K562 (cell line): ENCODE measurements around the gene KIF14. TPM values are rescaled to one million over a fixed set of nuclear protein-coding genes. Genes with fewer than 3 reads are reported as not detected.

ENCODE experiments used
- ASH1L ChIP-seq: fragments of 450-650 bp; IDR thresholded peaks from 2 replicates; pipeline ENCODE4 v1.6.1; 2018; ENCODE audit warnings: borderline replicate concordance, mild to moderate bottlenecking, low read depth; ENCODE audit not compliant: partially characterized antibody
- E2F4 ChIP-seq: sonication (generic); formaldehyde crosslinking; IDR thresholded peaks from 2 replicates; pipeline ENCODE4 v1.8.0; 2022; ENCODE audit warnings: mild to moderate bottlenecking, low read depth, missing genetic modification reagents
- GTF2B ChIP-seq: IDR thresholded peaks from 2 replicates; pipeline ENCODE4 v1.6.1; 2011; ENCODE audit not compliant: insufficient read length; ENCODE audit errors: extremely low read depth
- HINFP ChIP-seq: fragments of 450-650 bp; conservative IDR thresholded peaks from 2 replicates; pipeline ENCODE4 v1.6.1; 2016; ENCODE audit warnings: missing genetic modification characterization, low read depth, mild to moderate bottlenecking, control low read depth, missing compliant biosample characterization
- HNRNPLL ChIP-seq: fragments of 200-400 bp; formaldehyde crosslinking; IDR thresholded peaks from 2 replicates; pipeline ENCODE4 v1.6.1; 2017; ENCODE audit warnings: low read length, low read depth, mild to moderate bottlenecking; ENCODE audit not compliant: poor library complexity, severe bottlenecking
- KLF1 ChIP-seq: fragments of 450-650 bp; IDR thresholded peaks from 2 replicates; pipeline ENCODE4 v1.6.1; 2016; ENCODE audit warnings: missing genetic modification characterization, missing compliant biosample characterization
- MTA3 ChIP-seq: fragments of 450-650 bp; formaldehyde crosslinking; IDR thresholded peaks from 2 replicates; pipeline ENCODE4 v1.6.1; 2017; ENCODE audit warnings: mild to moderate bottlenecking, borderline replicate concordance
- TCF7L2 ChIP-seq: fragments of 150-350 bp; IDR thresholded peaks from 2 replicates; pipeline ENCODE4 v1.6.1; 2016; ENCODE audit warnings: low read depth, mild to moderate bottlenecking, low read length, moderate library complexity
- THRA ChIP-seq: fragments of 450-650 bp; IDR thresholded peaks from 2 replicates; pipeline ENCODE4 v1.6.1; 2017; ENCODE audit warnings: mild to moderate bottlenecking, moderate library complexity
- ZBTB12 ChIP-seq: fragments of 250-450 bp; sonication (Bioruptor Pico); IDR thresholded peaks from 2 replicates; pipeline ENCODE4 v1.4.0; 2020
- ZBTB49 ChIP-seq: sonication (generic); formaldehyde crosslinking; IDR thresholded peaks from 2 replicates; pipeline ENCODE4 v1.8.0; 2022; ENCODE audit warnings: missing genetic modification reagents, mild to moderate bottlenecking, borderline replicate concordance
- ZNF134 ChIP-seq: fragments of 250-450 bp; sonication (Bioruptor Pico); conservative IDR thresholded peaks from 2 replicates; pipeline ENCODE4 v1.4.0; 2020
- ZNF232 ChIP-seq: sonication (generic); formaldehyde crosslinking; IDR thresholded peaks from 2 replicates; pipeline ENCODE4 v1.8.0; 2022; ENCODE audit warnings: mild to moderate bottlenecking, missing genetic modification reagents
- ZNF239 ChIP-seq: fragments of 250-450 bp; sonication (Bioruptor Pico); IDR thresholded peaks from 2 replicates; pipeline ENCODE4 v1.4.0; 2020; ENCODE audit warnings: mild to moderate bottlenecking
- ZNF282 ChIP-seq: sonication (generic); formaldehyde crosslinking; IDR thresholded peaks from 2 replicates; pipeline ENCODE4 v1.8.1; 2023; ENCODE audit warnings: missing genetic modification reagents
- ZNF347 ChIP-seq: fragments of 450-650 bp; formaldehyde crosslinking; IDR thresholded peaks from 2 replicates; pipeline ENCODE4 v1.4.0; 2020; ENCODE audit warnings: low read depth, mild to moderate bottlenecking, moderate library complexity
- polyA plus RNA-seq, 8 experiments: library from polyadenylated mRNA; depleted of rRNA in 4 of 8; stranded (reverse) in 5 of 8; unstranded in 3 of 8; fragments of >200 nt; fragmentation: Nextera tagmentation in 2 of 8; fragmentation: Illumina TruSeq in 1 of 8; extraction: Ambion mirVana in 2 of 8; extraction: Trizol in 1 of 8; gene quantifications; 2 replicates each; pipeline versions ENCODE4 v1.2.1 to v1.2.3, GENCODE V29; 2011 to 2014; ENCODE audit warnings: inconsistent platforms in 1 of 8, missing spikeins in 1 of 8
- total RNA-seq, 7 experiments: library from RNA; depleted of rRNA in 6 of 7; stranded (reverse); fragments of >200 nt in 6 of 7; fragmentation: Illumina TruSeq in 2 of 7; extraction: Trizol in 2 of 7; gene quantifications; 2 replicates each; pipeline versions ENCODE4 v1.2.1 to v1.2.3, GENCODE V29; 2011 to 2021; ENCODE audit warnings: low replicate concordance in 1 of 7

Gene KIF14
- total and polyA plus RNA-seq, 9 of the 15 experiments (the other 6 are each of a cell fraction or from before 2014, with no cell fraction given) = 11.5 to 47.4 (median 29.0) TPM

GRCh38 chr1:200669314-200670241 lies 49.0 kb upstream of the KIF14 start, which contains the start of gene DDX59 (continued):
- TF ChIP-seq E2F4 (CRISPR knock-in tag) (no peak), THRA (no peak), ZNF282 (CRISPR knock-in tag) (no peak), HNRNPLL (peak; percentile 72), MTA3 (peak; percentile 97), KLF1 (peak; percentile 99), HINFP (0 out of 2 replicates have a peak, but pooled peaks have one; percentile 19), TCF7L2 (no peak), ZBTB12 (peak; percentile 69; the same call in 1 of the 2 replicates), ZNF347 (CRISPR knock-in tag) (no peak), ZNF239 (CRISPR knock-in tag) (no peak), ZNF232 (CRISPR knock-in tag) (peak; percentile 87; the same call in 1 of the 2 replicates), ZNF134 (CRISPR knock-in tag) (no peak), ASH1L (no peak), GTF2B (peak; percentile 13), ZBTB49 (CRISPR knock-in tag) (no peak; the same call in 1 of the 2 replicates)
